Osteoblast (primary cell): ENCODE measurements around the gene ANO3. TPM values are rescaled to one million over a fixed set of nuclear protein-coding genes. Genes with fewer than 3 reads are reported as not detected.

Source experiments
- DNase-seq: peaks from one replicate; pipeline ENCODE4 v3.0.0; 2011; ENCODE audit warnings: low spot score, mixed read lengths; ENCODE audit not compliant: insufficient read length; ENCODE audit errors: missing footprints
- H2AFZ ChIP-seq: 2 replicates; pipeline ENCODE4 v1.6.0; 2011; ENCODE audit warnings: mild to moderate bottlenecking, low read length
- H3K27ac ChIP-seq: 2 replicates; pipeline ENCODE4 v1.5.1; 2011; ENCODE audit warnings: mild to moderate bottlenecking, low read depth, low read length, moderate library complexity
- H3K27me3 ChIP-seq: 2 replicates; pipeline ENCODE4 v1.6.0; 2012; ENCODE audit warnings: mild to moderate bottlenecking, control low read depth, inconsistent platforms, low read length, moderate library complexity; ENCODE audit not compliant: insufficient read depth
- H3K36me3 ChIP-seq: 2 replicates; pipeline ENCODE4 v1.5.1; 2011; ENCODE audit warnings: mild to moderate bottlenecking, low read length, control low read depth, moderate library complexity; ENCODE audit not compliant: insufficient read depth
- H3K4me1 ChIP-seq: 2 replicates; pipeline ENCODE4 v1.5.1; 2011; ENCODE audit warnings: mild to moderate bottlenecking, low read length, control low read depth, moderate library complexity; ENCODE audit not compliant: insufficient read depth
- H3K4me2 ChIP-seq: 2 replicates; pipeline ENCODE4 v1.6.0; 2011; ENCODE audit warnings: mild to moderate bottlenecking, low read length; ENCODE audit not compliant: insufficient read depth
- H3K4me3 ChIP-seq: fragments of 200-600 bp; sonication (generic); 3 replicates; pipeline ENCODE4 v1.5.1; 2012; ENCODE audit warnings: mild to moderate bottlenecking, low read length, inconsistent platforms; ENCODE audit not compliant: insufficient read depth
- H3K79me2 ChIP-seq: 2 replicates; pipeline ENCODE4 v1.6.0; 2012; ENCODE audit warnings: mild to moderate bottlenecking, low read length, control low read depth, inconsistent platforms; ENCODE audit not compliant: insufficient read depth
- H3K9me3 ChIP-seq: 2 replicates; pipeline ENCODE4 v1.5.1; 2011; ENCODE audit warnings: low read depth, low read length, control low read depth
- H4K20me1 ChIP-seq: 2 replicates; pipeline ENCODE4 v1.6.0; 2012; ENCODE audit warnings: mild to moderate bottlenecking, low read length, control low read depth; ENCODE audit not compliant: insufficient read depth
- total RNA-seq: library from RNA; depleted of rRNA; stranded (reverse); fragments of >200 nt; gene quantifications from 2 replicates; pipeline ENCODE4 v1.2.3, GENCODE V29; 2012
- TF ChIP-seq, protein P1 (sequence below): IDR thresholded peaks from 2 replicates; pipeline ENCODE4 v1.5.1; 2011; ENCODE audit warnings: mild to moderate bottlenecking, low read depth, low read length, moderate library complexity; ENCODE audit errors: extremely low read depth

Gene ANO3
- total RNA-seq, 1 donor = under 0.01 TPM

GRCh38 chr11:26621132-26621531 lies 289.2 kb downstream of the ANO3 start:
- H3K27me3 ChIP-seq = no peaks in the 10 kb centered on the region
- H3K27ac ChIP-seq = no peak overlapping the region
- DNase-seq = peak; percentile 80
- no peak overlapping the region for H3K4me3 ChIP-seq
- no peaks in the 10 kb centered on the region for H3K79me2 ChIP-seq
- H3K4me2 ChIP-seq = no peak overlapping the region
- no peak overlapping the region for H2AFZ ChIP-seq
- TF ChIP-seq, protein P1, sequence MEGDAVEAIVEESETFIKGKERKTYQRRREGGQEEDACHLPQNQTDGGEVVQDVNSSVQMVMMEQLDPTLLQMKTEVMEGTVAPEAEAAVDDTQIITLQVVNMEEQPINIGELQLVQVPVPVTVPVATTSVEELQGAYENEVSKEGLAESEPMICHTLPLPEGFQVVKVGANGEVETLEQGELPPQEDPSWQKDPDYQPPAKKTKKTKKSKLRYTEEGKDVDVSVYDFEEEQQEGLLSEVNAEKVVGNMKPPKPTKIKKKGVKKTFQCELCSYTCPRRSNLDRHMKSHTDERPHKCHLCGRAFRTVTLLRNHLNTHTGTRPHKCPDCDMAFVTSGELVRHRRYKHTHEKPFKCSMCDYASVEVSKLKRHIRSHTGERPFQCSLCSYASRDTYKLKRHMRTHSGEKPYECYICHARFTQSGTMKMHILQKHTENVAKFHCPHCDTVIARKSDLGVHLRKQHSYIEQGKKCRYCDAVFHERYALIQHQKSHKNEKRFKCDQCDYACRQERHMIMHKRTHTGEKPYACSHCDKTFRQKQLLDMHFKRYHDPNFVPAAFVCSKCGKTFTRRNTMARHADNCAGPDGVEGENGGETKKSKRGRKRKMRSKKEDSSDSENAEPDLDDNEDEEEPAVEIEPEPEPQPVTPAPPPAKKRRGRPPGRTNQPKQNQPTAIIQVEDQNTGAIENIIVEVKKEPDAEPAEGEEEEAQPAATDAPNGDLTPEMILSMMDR = no peak
- H3K36me3 ChIP-seq = no peaks in the 10 kb centered on the region
- peaks cover 6% of the 10 kb centered on the region for H3K4me1 ChIP-seq
- no peaks in the 10 kb centered on the region for H3K9me3 ChIP-seq
- H4K20me1 ChIP-seq = no peaks in the 10 kb centered on the region

- H3K4me1 ChIP-seq = peaks cover 6% of the 10 kb centered on the region
- TF ChIP-seq, protein P1 = no peak
- H2AFZ ChIP-seq = no peak overlapping the region
- no peaks in the 10 kb centered on the region for H4K20me1 ChIP-seq
- no peaks in the 10 kb centered on the region for H3K79me2 ChIP-seq
- H3K27me3 ChIP-seq = no peaks in the 10 kb centered on the region
- no peak for DNase-seq
- H3K27ac ChIP-seq = no peak overlapping the region
- H3K36me3 ChIP-seq = no peaks in the 10 kb centered on the region
- H3K9me3 ChIP-seq = no peaks in the 10 kb centered on the region
- no peak overlapping the region for H3K4me2 ChIP-seq
- no peak overlapping the region for H3K4me3 ChIP-seq
Measured at GRCh38 chr11:26622181-26622580, 290.3 kb downstream of the ANO3 start.

GRCh38 chr11:26623076-26623659 lies 291.2 kb downstream of the ANO3 start:
- Histone ChIP-seq H3K4me2 (no peak overlapping the region), H3K9me3 (no peaks in the 10 kb centered on the region), H3K79me2 (no peaks in the 10 kb centered on the region), H3K27ac (no peak overlapping the region), H2AFZ (no peak overlapping the region), H3K4me1 (peaks cover 6% of the 10 kb centered on the region), H3K27me3 (no peaks in the 10 kb centered on the region), H4K20me1 (no peaks in the 10 kb centered on the region), H3K4me3 (no peak overlapping the region), H3K36me3 (no peaks in the 10 kb centered on the region)
- DNase-seq = peak; percentile 46
- TF ChIP-seq, protein P1 = no peak

GRCh38 chr11:26626346-26626745 lies 294.4 kb downstream of the ANO3 start:
- Histone ChIP-seq H3K9me3 (no peaks in the 10 kb centered on the region), H3K36me3 (no peaks in the 10 kb centered on the region), H4K20me1 (no peaks in the 10 kb centered on the region), H3K4me1 (peaks cover under 1% of the 10 kb centered on the region), H3K4me2 (no peak overlapping the region), H2AFZ (no peak overlapping the region), H3K27ac (no peak overlapping the region), H3K79me2 (no peaks in the 10 kb centered on the region), H3K4me3 (no peak overlapping the region), H3K27me3 (no peaks in the 10 kb centered on the region)
- TF ChIP-seq, protein P1 = no peak
- DNase-seq = peak; percentile 9
